Upper lobe of left lung (tissue), 6 donors: ENCODE results near the gene COX4I2. TPM values are rescaled to one million over a fixed set of nuclear protein-coding genes. Genes with fewer than 3 reads are reported as not detected.

ENCODE experiments used
- ATAC-seq, 2 donors: fragments of 200-7000 bp; cut with Tn5 transposase; one replicate each; pipeline ENCODE4 v1.9.1; 2022; ENCODE audit warnings: mild to moderate bottlenecking in 2 of 2, moderate library complexity in 2 of 2; ENCODE audit not compliant: low FRiP score in 2 of 2
- DNase-seq, 2 donors: peaks; one replicate each; pipeline ENCODE4 v3.0.0-alpha.2; 2019 to 2020
- H3K27ac ChIP-seq, 4 donors: fragments of 200-600 bp; sonication (generic); one replicate each; pipeline ENCODE4 v1.5.1; 2016 to 2019
- H3K27me3 ChIP-seq, 4 donors: fragments of 200-600 bp; sonication (generic); one replicate each; pipeline ENCODE4 v1.5.1; 2017 to 2019
- H3K36me3 ChIP-seq, 4 donors: fragments of 200-600 bp; sonication (generic); one replicate each; pipeline ENCODE4 v1.5.1; 2016 to 2019
- H3K4me1 ChIP-seq, 4 donors: fragments of 200-600 bp; sonication (generic); one replicate each; pipeline ENCODE4 v1.5.1; 2018 to 2019
- H3K4me3 ChIP-seq, 4 donors: fragments of 200-600 bp; sonication (generic); one replicate each; pipeline ENCODE4 v1.5.1; 2017 to 2019; ENCODE audit warnings: mild to moderate bottlenecking in 2 of 4, moderate library complexity in 1 of 4
- H3K9me3 ChIP-seq, 4 donors: fragments of 200-600 bp; sonication (generic); one replicate each; pipeline ENCODE4 v1.5.1; 2018 to 2019
- CTCF ChIP-seq, 6 experiments: fragments of 450-650 bp in 4 of 6; fragments of 200-600 bp in 2 of 6; sonication (generic) in 2 of 6; IDR thresholded peaks; one replicate each; pipeline ENCODE4 v1.5.1; 2016 to 2019; ENCODE audit warnings: antibody characterized with exemption in 6 of 6
- EP300 ChIP-seq, 4 donors: sonication (generic); formaldehyde crosslinking; IDR thresholded peaks; one replicate each; pipeline ENCODE4 v1.5.1; 2017; ENCODE audit warnings: antibody characterized with exemption in 4 of 4, control low read depth in 2 of 4
- POLR2A ChIP-seq, 4 donors: fragments of 450-650 bp; IDR thresholded peaks; one replicate each; pipeline ENCODE4 v1.5.1; 2016 to 2017; ENCODE audit warnings: antibody characterized with exemption in 4 of 4, mild to moderate bottlenecking in 2 of 4
- POLR2AphosphoS5 ChIP-seq, 2 donors: sonication (generic); formaldehyde crosslinking; IDR thresholded peaks; one replicate each; pipeline ENCODE4 v1.5.1; 2017; ENCODE audit warnings: antibody characterized with exemption in 2 of 2
- WGBS, 2 donors: methylation state at CpG; one replicate each; pipeline ENCODE4 v1.1.5; 2017 to 2018; 5-methylcytosine and 5-hydroxymethylcytosine counted together
- total RNA-seq, 6 donors: library from RNA; depleted of rRNA in 4 of 6; stranded (reverse); fragments of >200 nt in 4 of 6; gene quantifications; one replicate each; pipeline versions ENCODE4 v1.1.0 to v1.2.1, GENCODE V29; 2016 to 2021
- donor health status: DM: no; HTN: no; CAD: no; lungs with moderate emphysema.
- donor health status: DM: no; HTN: yes; CAD: no; lungs with severe emphysema.

Gene COX4I2
- total RNA-seq, 6 donors from 2014 or later: 1.9 to 24.3 (median 13.5) TPM

- H3K27ac ChIP-seq: peak overlapping the region; percentile 21 to 90 (median 89)
- H3K4me3 ChIP-seq: no peak overlapping the region
- no peaks in the 10 kb centered on the region for H3K9me3 ChIP-seq
- no peak for ATAC-seq
- peaks cover 59 to 71% (median 65%) of the 10 kb centered on the region in 4 donors for H3K4me1 ChIP-seq
- peaks cover 0 to 30% (median 19%) of the 10 kb centered on the region in 4 donors for H3K36me3 ChIP-seq
- no peak for TF ChIP-seq CTCF (IDR thresholded peaks at IDR 0.05)
- TF ChIP-seq POLR2AphosphoS5 (IDR thresholded peaks at IDR 0.05): no peak
- no peak for TF ChIP-seq POLR2A (IDR thresholded peaks at IDR 0.05)
- WGBS, 2 donors: 61 to 81% methylated on average over 2 of the region's 2 CpGs
- DNase-seq: no peak
- no peaks in the 10 kb centered on the region for H3K27me3 ChIP-seq
Observed at GRCh38 chr20:31663524-31663837, 25.8 kb downstream of the COX4I2 start.

- DNase-seq (peak; percentile 46 to 83), ATAC-seq (peak; percentile 12 to 44)
- Histone ChIP-seq H3K27ac (peak overlapping the region; percentile 61 to 90 (median 89)), H3K9me3 (no peaks in the 10 kb centered on the region), H3K36me3 (peaks cover 0 to 35% (median 19%) of the 10 kb centered on the region in 4 donors), H3K27me3 (no peaks in the 10 kb centered on the region), H3K4me1 (peaks cover 65 to 77% (median 71%) of the 10 kb centered on the region in 4 donors), H3K4me3 (no peak overlapping the region)
- TF ChIP-seq POLR2AphosphoS5 (IDR thresholded peaks at IDR 0.05) (peak in 1 of 2 donors; percentile 6), CTCF (IDR thresholded peaks at IDR 0.05) (no peak), POLR2A (IDR thresholded peaks at IDR 0.05) (peak in 1 of 4 donors; percentile 29)
- WGBS, 2 donors: 54 to 55% methylated on average over 8 to 11 of the region's 11 CpGs
Observed at GRCh38 chr20:31663838-31664695, 26.4 kb downstream of the COX4I2 start.

- ATAC-seq: no peak
- DNase-seq: peak in 1 of 2 donors; percentile 52
Observed at GRCh38 chr20:31664696-31665354, 27.1 kb downstream of the COX4I2 start.

GRCh38 chr20:31665753-31666152 is 28.0 kb downstream of the COX4I2 start:
- WGBS, 2 donors: 91 to 95% methylated on average over 8 to 10 of the region's 10 CpGs
- H3K36me3 ChIP-seq: peaks cover 0 to 35% (median 21%) of the 10 kb centered on the region in 4 donors
- H3K4me1 ChIP-seq: peaks cover 82 to 92% (median 88%) of the 10 kb centered on the region in 4 donors
- H3K4me3 ChIP-seq: no peak overlapping the region
- peak overlapping the region; percentile 76 to 90 (median 89) for H3K27ac ChIP-seq
- no peaks in the 10 kb centered on the region for H3K27me3 ChIP-seq
- H3K9me3 ChIP-seq: no peaks in the 10 kb centered on the region
- no peak for ATAC-seq
- TF ChIP-seq POLR2A (IDR thresholded peaks at IDR 0.05) (no peak), POLR2AphosphoS5 (IDR thresholded peaks at IDR 0.05) (no peak), EP300 (IDR thresholded peaks at IDR 0.05) (no peak), CTCF (IDR thresholded peaks at IDR 0.05) (no peak)
- DNase-seq: no peak

More at GRCh38 chr20:31664696-31665354, 27.1 kb downstream of the COX4I2 start:
- Histone ChIP-seq H3K27ac (peak overlapping the region; percentile 61 to 90 (median 89)), H3K4me1 (peaks cover 73 to 84% (median 78%) of the 10 kb centered on the region in 4 donors), H3K36me3 (peaks cover 0 to 35% (median 21%) of the 10 kb centered on the region in 4 donors), H3K27me3 (no peaks in the 10 kb centered on the region), H3K4me3 (no peak overlapping the region), H3K9me3 (no peaks in the 10 kb centered on the region)
- WGBS, 2 donors: 62 to 67% methylated on average over 2 of the region's 2 CpGs
- TF ChIP-seq POLR2A (IDR thresholded peaks at IDR 0.05) (no peak), POLR2AphosphoS5 (IDR thresholded peaks at IDR 0.05) (no peak), CTCF (IDR thresholded peaks at IDR 0.05) (no peak), EP300 (IDR thresholded peaks at IDR 0.05) (no peak)
